Measurements from ENCODE around the gene ZNF526.

- TF ChIP-seq CTCF (IDR thresholded peaks at IDR 0.05 in 8 of 11, conservative IDR thresholded peaks at IDR 0.05 in 3 of 11) = no peak
- TF ChIP-seq POLR2A (IDR thresholded peaks at IDR 0.05) = no peak
Observed at GRCh38 chr19:42206871-42207755, 13.0 kb upstream of the ZNF526 start.
